ENCODE data around the gene CLMN.
A peak's percentile ranks its signal among the peaks of the same experiment; 100 is the strongest.

The CLMN gene

DNA sequence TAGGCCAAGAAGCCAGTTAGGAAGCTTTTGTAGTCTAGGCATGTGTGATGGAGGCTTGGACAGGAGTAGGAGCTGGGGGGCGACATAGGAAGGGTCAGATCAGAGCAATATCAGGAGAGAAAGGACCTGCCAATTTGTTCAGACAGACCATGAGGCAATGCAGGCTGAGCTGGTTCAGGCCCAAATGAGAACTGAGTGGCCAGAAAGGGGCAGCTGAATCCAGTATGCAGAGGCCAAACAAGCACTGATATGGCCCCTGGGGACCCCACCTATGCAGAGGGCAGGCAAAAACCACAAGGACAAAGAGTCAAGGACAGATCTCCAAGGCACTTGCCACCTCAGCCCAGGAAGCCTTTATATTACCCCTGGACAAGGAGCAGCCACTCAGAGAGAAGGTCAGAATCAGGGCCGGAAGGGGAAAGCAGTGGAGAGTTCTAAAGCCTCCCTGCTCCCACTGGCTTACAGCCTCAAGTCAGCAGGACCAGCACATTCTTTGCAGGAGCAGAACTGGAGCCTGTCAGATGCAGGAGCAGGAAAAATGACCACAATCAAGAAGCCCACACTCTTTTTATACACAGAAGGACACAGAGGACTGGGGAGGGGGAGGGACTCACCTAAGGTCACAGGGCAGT lies 37.2 kb downstream of the CLMN start:
- Mint-ChIP-seq H3K27me3 (ENCODE audit: low read depth, poor library complexity) (no peaks in the 10 kb centered on the region), H3K4me3 (no peak overlapping the region), H3K27ac (peak overlapping the region; percentile 31), H3K36me3 (ENCODE audit: low read depth) (peaks cover 7% of the 10 kb centered on the region), H3K9me3 (peaks cover 18% of the 10 kb centered on the region), H3K4me1 (peaks cover 9% of the 10 kb centered on the region)
- DNase-seq: no peak
- TF ChIP-seq, protein P1, sequence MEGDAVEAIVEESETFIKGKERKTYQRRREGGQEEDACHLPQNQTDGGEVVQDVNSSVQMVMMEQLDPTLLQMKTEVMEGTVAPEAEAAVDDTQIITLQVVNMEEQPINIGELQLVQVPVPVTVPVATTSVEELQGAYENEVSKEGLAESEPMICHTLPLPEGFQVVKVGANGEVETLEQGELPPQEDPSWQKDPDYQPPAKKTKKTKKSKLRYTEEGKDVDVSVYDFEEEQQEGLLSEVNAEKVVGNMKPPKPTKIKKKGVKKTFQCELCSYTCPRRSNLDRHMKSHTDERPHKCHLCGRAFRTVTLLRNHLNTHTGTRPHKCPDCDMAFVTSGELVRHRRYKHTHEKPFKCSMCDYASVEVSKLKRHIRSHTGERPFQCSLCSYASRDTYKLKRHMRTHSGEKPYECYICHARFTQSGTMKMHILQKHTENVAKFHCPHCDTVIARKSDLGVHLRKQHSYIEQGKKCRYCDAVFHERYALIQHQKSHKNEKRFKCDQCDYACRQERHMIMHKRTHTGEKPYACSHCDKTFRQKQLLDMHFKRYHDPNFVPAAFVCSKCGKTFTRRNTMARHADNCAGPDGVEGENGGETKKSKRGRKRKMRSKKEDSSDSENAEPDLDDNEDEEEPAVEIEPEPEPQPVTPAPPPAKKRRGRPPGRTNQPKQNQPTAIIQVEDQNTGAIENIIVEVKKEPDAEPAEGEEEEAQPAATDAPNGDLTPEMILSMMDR (IDR thresholded peaks at IDR 0.05): no peak

DNA sequence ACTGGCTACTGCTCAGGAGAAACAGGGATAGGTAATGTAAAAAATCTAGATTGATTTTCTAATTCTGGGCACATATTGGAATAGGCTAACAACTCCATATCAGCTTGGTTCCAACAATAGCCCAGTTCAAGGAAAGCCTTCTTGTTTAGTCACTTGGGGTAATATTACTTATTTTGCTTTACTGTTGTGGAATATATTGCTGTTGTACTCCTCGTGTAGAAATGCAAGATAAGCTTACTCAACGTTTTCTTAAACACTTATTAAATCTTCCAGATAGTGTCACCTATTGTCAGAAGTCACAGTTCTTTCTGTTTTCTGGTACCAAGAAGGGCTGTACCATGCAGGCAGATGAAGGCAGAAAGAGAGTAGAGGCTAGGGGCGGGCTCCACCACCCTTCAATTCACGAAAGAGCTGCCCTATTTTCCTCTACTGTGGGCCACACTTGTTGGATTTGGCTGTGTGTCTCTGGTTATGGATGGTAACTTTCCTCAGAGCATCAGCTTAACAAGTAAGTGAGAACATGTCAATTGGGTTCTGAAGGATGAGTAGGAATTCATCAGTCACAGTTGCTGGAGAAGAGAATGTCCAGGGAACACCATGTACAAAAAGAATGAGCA lies 38.0 kb downstream of the CLMN start:
- peaks cover 9% of the 10 kb centered on the region for H3K4me1 Mint-ChIP-seq
- DNase-seq: no peak
- H3K27me3 Mint-ChIP-seq (ENCODE audit: low read depth, poor library complexity): no peaks in the 10 kb centered on the region
- H3K9me3 Mint-ChIP-seq: peaks cover 18% of the 10 kb centered on the region
- no peak overlapping the region for H3K4me3 Mint-ChIP-seq
- H3K27ac Mint-ChIP-seq: no peak overlapping the region
- peaks cover 7% of the 10 kb centered on the region for H3K36me3 Mint-ChIP-seq (ENCODE audit: low read depth)
- TF ChIP-seq, protein P1 (IDR thresholded peaks at IDR 0.05): no peak

DNA sequence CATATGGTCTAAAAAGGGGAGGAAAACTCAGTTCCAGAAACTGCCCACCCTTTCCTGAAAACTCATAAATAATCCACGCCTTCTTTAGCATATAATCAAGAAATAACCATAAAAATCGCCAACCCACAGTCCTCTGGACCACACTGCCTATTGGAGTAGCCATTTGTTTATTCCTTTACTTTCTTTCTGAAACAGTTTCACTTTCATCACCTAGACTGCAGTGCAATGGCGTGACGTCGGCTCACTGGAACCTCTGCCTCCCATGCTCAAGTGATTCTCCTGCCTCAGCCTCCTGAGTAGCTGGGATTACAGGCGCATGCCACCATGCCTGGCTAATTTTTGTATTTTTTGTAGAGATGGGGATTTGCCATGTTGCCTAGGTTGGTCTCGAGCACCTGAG lies 44.2 kb downstream of the CLMN start:
- peaks cover 19% of the 10 kb centered on the region for H3K4me1 Mint-ChIP-seq
- H3K36me3 Mint-ChIP-seq (ENCODE audit: low read depth): no peaks in the 10 kb centered on the region
- no peak overlapping the region for H3K27ac Mint-ChIP-seq
- H3K9me3 Mint-ChIP-seq: peaks cover 14% of the 10 kb centered on the region
- peaks cover 4% of the 10 kb centered on the region for H3K27me3 Mint-ChIP-seq (ENCODE audit: low read depth, poor library complexity)
- TF ChIP-seq, protein P1 (IDR thresholded peaks at IDR 0.05): no peak
- H3K4me3 Mint-ChIP-seq: no peak overlapping the region
- no peak for DNase-seq

DNA sequence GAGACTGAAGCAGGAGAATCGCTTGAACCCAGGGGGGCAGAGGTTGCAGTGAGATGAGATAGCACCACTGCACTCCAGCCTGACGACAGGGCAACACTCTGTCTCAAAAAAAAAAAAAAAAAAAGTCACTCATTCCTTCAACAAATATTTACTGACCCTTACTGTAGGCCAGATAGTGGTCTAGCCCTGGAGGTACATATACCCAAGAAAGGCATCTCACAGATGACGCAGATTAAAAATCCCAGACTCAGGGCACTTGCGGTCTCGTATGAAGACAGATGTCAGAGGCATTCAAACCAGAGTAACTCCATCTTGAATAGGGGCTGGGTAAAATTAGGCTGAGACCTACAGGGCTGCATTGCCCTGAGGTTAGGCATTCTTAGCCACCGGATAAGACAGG lies 44.8 kb downstream of the CLMN start:
- TF ChIP-seq, protein P1 (IDR thresholded peaks at IDR 0.05): no peak
- Mint-ChIP-seq H3K36me3 (ENCODE audit: low read depth) (no peaks in the 10 kb centered on the region), H3K27ac (no peak overlapping the region), H3K27me3 (ENCODE audit: low read depth, poor library complexity) (peaks cover 6% of the 10 kb centered on the region), H3K4me3 (no peak overlapping the region), H3K9me3 (peaks cover 14% of the 10 kb centered on the region), H3K4me1 (peaks cover 25% of the 10 kb centered on the region)
- no peak for DNase-seq

- Mint-ChIP-seq H3K4me3 (peak overlapping the region; percentile 9), H3K27me3 (ENCODE audit: low read depth, poor library complexity) (peaks cover 7% of the 10 kb centered on the region), H3K27ac (no peak overlapping the region), H3K9me3 (peaks cover 13% of the 10 kb centered on the region), H3K36me3 (ENCODE audit: low read depth) (no peaks in the 10 kb centered on the region), H3K4me1 (peaks cover 29% of the 10 kb centered on the region)
- DNase-seq: no peak
- TF ChIP-seq, protein P1 (IDR thresholded peaks at IDR 0.05): no peak
These were observed 45.4 kb downstream of the CLMN start for GRCh38 chr14:95274279-95274678.

All from nephron progenitor cell (in vitro differentiated cells).